H1 (cell line): Measurements from ENCODE around the gene LTBP3.

Experiments
- ATF3 ChIP-seq: IDR thresholded peaks from 2 replicates; pipeline ENCODE4 v1.6.1; 2011; ENCODE audit warnings: low read depth, mild to moderate bottlenecking, low read length; ENCODE audit not compliant: insufficient read depth
- CTCF ChIP-seq, 3 experiments: IDR thresholded peaks; 1 replicate in 2 of 3; 2 replicates in 1 of 3; pipeline versions ENCODE4 v1.5.1 to v1.6.1; 2011; ENCODE audit warnings: low read length in 3 of 3, mild to moderate bottlenecking in 3 of 3, inconsistent platforms in 2 of 3, low read depth in 1 of 3, moderate library complexity in 1 of 3; ENCODE audit not compliant: insufficient read depth in 1 of 3; ENCODE audit errors: control extremely low read depth in 1 of 3
- POLR2A ChIP-seq, 2 experiments: IDR thresholded peaks; 1 replicate in 1 of 2; 2 replicates in 1 of 2; pipeline ENCODE4 v1.6.1; 2011; ENCODE audit warnings: low read depth in 2 of 2, low read length in 2 of 2, mild to moderate bottlenecking in 2 of 2; ENCODE audit errors: control extremely low read depth in 1 of 2
- YY1 ChIP-seq: IDR thresholded peaks from 2 replicates; pipeline ENCODE4 v1.6.1; 2011; ENCODE audit warnings: low read depth, mild to moderate bottlenecking, low read length
- ZNF274 ChIP-seq: IDR thresholded peaks from 2 replicates; pipeline ENCODE4 v1.7.0; 2012; ENCODE audit warnings: low read length, borderline replicate concordance; ENCODE audit errors: extremely low read depth

GRCh38 chr11:65546217-65546958 lies 11.8 kb downstream of the LTBP3 start:
- TF ChIP-seq CTCF (IDR thresholded peaks at IDR 0.05; ENCODE audit: control extremely low read depth in 1 of 3, insufficient read depth in 1 of 3, low read depth in 1 of 3, low read length in 3 of 3) (no peak), ZNF274 (no peak), POLR2A (IDR thresholded peaks at IDR 0.05; ENCODE audit: control extremely low read depth in 1 of 2, low read depth in 2 of 2, low read length in 2 of 2) (no peak), ATF3 (no peak), YY1 (no peak)
